H1 (cell line): ENCODE measurements around the gene CAMTA1. TPM values are rescaled to one million over a fixed set of nuclear protein-coding genes. Genes with fewer than 3 reads are reported as not detected.

Experiments used
- BRCA1 ChIP-seq: IDR thresholded peaks from 2 replicates; pipeline ENCODE4 v1.6.1; 2012; ENCODE audit warnings: low read depth, low read length, improper control_type of control experiment
- CREB1 ChIP-seq: IDR thresholded peaks from 2 replicates; pipeline ENCODE4 v1.6.1; 2012; ENCODE audit warnings: inconsistent platforms
- E2F6 ChIP-seq: IDR thresholded peaks from 2 replicates; pipeline ENCODE4 v1.6.1; 2012; ENCODE audit warnings: inconsistent platforms
- JUN ChIP-seq: IDR thresholded peaks from 2 replicates; pipeline ENCODE4 v1.6.1; 2011; ENCODE audit warnings: low read depth, mild to moderate bottlenecking, improper control_type of control experiment, low read length
- RAD21 ChIP-seq, 2 experiments: IDR thresholded peaks in 1 of 2; conservative IDR thresholded peaks in 1 of 2; 2 replicates each; pipeline ENCODE4 v1.6.1; 2011; ENCODE audit warnings: low read depth in 2 of 2, low read length in 2 of 2, improper control_type of control experiment in 1 of 2, inconsistent platforms in 1 of 2, mild to moderate bottlenecking in 1 of 2, moderate library complexity in 1 of 2
- SP2 ChIP-seq: IDR thresholded peaks from 2 replicates; pipeline ENCODE4 v1.6.1; 2012; ENCODE audit warnings: mild to moderate bottlenecking, low read length, inconsistent platforms
- SUZ12 ChIP-seq: fragments of 200-600 bp; sonication (generic); IDR thresholded peaks from 2 replicates; pipeline ENCODE4 v1.6.1; 2012; ENCODE audit warnings: mild to moderate bottlenecking, inconsistent platforms, low read length, moderate library complexity, mixed read lengths
- TEAD4 ChIP-seq: IDR thresholded peaks from 2 replicates; pipeline ENCODE4 v1.6.1; 2012; ENCODE audit warnings: low read depth, low read length, inconsistent platforms, mixed read lengths
- polyA plus RNA-seq, 7 experiments: library from polyadenylated mRNA; depleted of rRNA in 3 of 7; stranded (reverse) in 5 of 7; unstranded in 2 of 7; fragments of >200 nt in 5 of 7; fragments of 200-250 nt in 2 of 7; gene quantifications; 1 replicate in 5 of 7; 2 replicates in 1 of 7; 4 replicates in 1 of 7; pipeline versions ENCODE4 v1.2.1 to v1.2.3, GENCODE V29; 2011 to 2013; ENCODE audit warnings: missing spikeins in 2 of 7, mixed read lengths in 2 of 7
- total RNA-seq: library from RNA; stranded (reverse); fragmentation: NEBNext Ultra II Directional; extraction: Animal tissue kit (Norgen Biotek cat#: 25700); gene quantifications from 2 replicates; pipeline ENCODE4 v1.2.1, GENCODE V29; 2021

CAMTA1 gene
- total and polyA plus RNA-seq, 2 of the 8 experiments (the other 6 are each of a cell fraction or from before 2014, with no cell fraction given), result 65.0 to 119 TPM

- 0 out of 2 replicates have a peak, but pooled peaks have one; percentile 8 for TF ChIP-seq E2F6
- no peak for TF ChIP-seq BRCA1
- TF ChIP-seq RAD21 (IDR thresholded peaks at IDR 0.05 in 1 of 2, conservative IDR thresholded peaks at IDR 0.05 in 1 of 2; ENCODE audit: low read depth in 2 of 2, low read length in 2 of 2), result no peak
- no peak for TF ChIP-seq SP2
- TF ChIP-seq JUN, result no peak
- TF ChIP-seq CREB1, result no peak
- no peak for TF ChIP-seq TEAD4
- 0 out of 2 replicates have a peak, but pooled peaks have one; percentile 22 for TF ChIP-seq SUZ12
Measured at GRCh38 chr1:7703321-7704213, 918.3 kb downstream of the CAMTA1 start (continued).
